Panc1 (cell line): ENCODE results near the gene PTH2. TPM values are rescaled to one million over a fixed set of nuclear protein-coding genes. Genes with fewer than 3 reads are reported as not detected.

Source experiments
- ATAC-seq: fragments of 200-7000 bp; cut with Tn5 transposase; 2 replicates; pipeline ENCODE4 v1.9.1; 2020; ENCODE audit warnings: mild to moderate bottlenecking, moderate library complexity
- BruUV-seq: library from RNA; stranded (reverse); fragments of 400-500 nt; replicated peaks from 2 replicates; lab custom pipeline; 2021; lab: Mats Ljungman, UMichigan
- CTCF ChIA-PET: fragments of 300-600 bp; sonication (Branson Sonifier 250); formaldehyde crosslinking; loops from one replicate; lab custom pipeline; 2022; ENCODE audit warnings: antibody characterized with exemption; lab: Charles Lee
- POLR2A ChIA-PET: fragments of 300-600 bp; sonication (Branson Sonifier 250); formaldehyde crosslinking; loops from one replicate; lab custom pipeline; 2022; ENCODE audit warnings: antibody characterized with exemption; lab: Charles Lee
- DNase-seq: peaks from one replicate; pipeline ENCODE4 v3.0.0-alpha.2; 2010; ENCODE audit warnings: low read depth, low spot score
- H3K27ac ChIP-seq: 2 replicates; pipeline ENCODE4 v1.5.1; 2011; ENCODE audit warnings: mild to moderate bottlenecking, low read length, inconsistent platforms
- H3K27me3 ChIP-seq: fragments of 200-500 bp; sonication (Bioruptor generic); 2 replicates; pipeline ENCODE4 v1.6.0; 2014; ENCODE audit warnings: low read length, inconsistent platforms; ENCODE audit not compliant: control insufficient read depth, insufficient read depth
- H3K36me3 ChIP-seq: fragments of 200-500 bp; sonication (Bioruptor generic); 2 replicates; pipeline ENCODE4 v1.5.1; 2014; ENCODE audit warnings: inconsistent platforms, mild to moderate bottlenecking, low read length, moderate library complexity; ENCODE audit not compliant: control insufficient read depth, insufficient read depth
- H3K4me1 ChIP-seq: 2 replicates; pipeline ENCODE4 v1.5.1; 2011; ENCODE audit warnings: inconsistent platforms, mild to moderate bottlenecking, low read length, moderate library complexity; ENCODE audit not compliant: control insufficient read depth, insufficient read depth
- H3K4me3 ChIP-seq, 2 experiments: 2 replicates each; pipeline ENCODE4 v1.5.1; 2011 to 2012; ENCODE audit warnings: low read depth in 2 of 2, low read length in 2 of 2, mild to moderate bottlenecking in 2 of 2, inconsistent platforms in 1 of 2, moderate library complexity in 1 of 2
- H3K9me3 ChIP-seq: fragments of 200-500 bp; sonication (Bioruptor generic); 2 replicates; pipeline ENCODE4 v1.5.1; 2014; ENCODE audit warnings: low read depth, mild to moderate bottlenecking, inconsistent platforms, low read length, moderate library complexity; ENCODE audit not compliant: control insufficient read depth, insufficient read depth
- POLR2AphosphoS5 ChIP-seq: IDR thresholded peaks from 2 replicates; pipeline ENCODE4 v1.6.1; 2012; ENCODE audit warnings: mild to moderate bottlenecking, low read depth, low read length, moderate library complexity
- REST ChIP-seq, 2 experiments: IDR thresholded peaks; 2 replicates each; pipeline ENCODE4 v1.6.1; 2011 to 2012; ENCODE audit warnings: low read depth in 2 of 2, control low read depth in 1 of 2, low read length in 1 of 2, mild to moderate bottlenecking in 1 of 2, moderate library complexity in 1 of 2; ENCODE audit not compliant: insufficient read depth in 1 of 2
- SIN3A ChIP-seq: IDR thresholded peaks from 2 replicates; pipeline ENCODE4 v1.6.1; 2012; ENCODE audit warnings: low read depth, mild to moderate bottlenecking, low read length, moderate library complexity, borderline replicate concordance; ENCODE audit not compliant: insufficient read depth
- TCF7L2 ChIP-seq: IDR thresholded peaks from 2 replicates; pipeline ENCODE4 v1.6.1; 2011; ENCODE audit warnings: mild to moderate bottlenecking, low read depth, low read length, inconsistent platforms
- in situ Hi-C: cut with HindIII; loops from 2 replicates; pipeline ENCODE4 v1.10.0; 2016; ENCODE audit warnings: low sequenced_read_pairs, low pct_unique_long_range_greater_than_20kb
- intact Hi-C: fragments of 100-400 bp; cut with micrococcal nuclease; formaldehyde crosslinking; loops from one replicate; pipeline ENCODE4 v1.10.0; 2022; ENCODE audit not compliant: unreplicated experiment
- total RNA-seq: library from RNA; stranded (reverse); gene quantifications from one replicate; pipeline ENCODE4 v1.2.1, GENCODE V29; 2021; ENCODE audit not compliant: unreplicated experiment
- TF ChIP-seq, protein P1 (sequence below): fragments of 450-650 bp; IDR thresholded peaks from 2 replicates; pipeline ENCODE4 v1.5.1; 2017; ENCODE audit warnings: mild to moderate bottlenecking

PTH2 gene
- total RNA-seq, 1 experiment from 2014 or later, result not detected

GRCh38 chr19:49468746-49469447 lies 45.7 kb upstream of the PTH2 start:
- in situ Hi-C loops (no loop called here), intact Hi-C loops (no loop called here)
- no peaks in the 10 kb centered on the region for H3K27me3 ChIP-seq
- TF ChIP-seq TCF7L2 (no peak), SIN3A (no peak), REST (IDR thresholded peaks at IDR 0.05; ENCODE audit: insufficient read depth in 1 of 2, low read depth in 2 of 2, low read length in 1 of 2) (no peak), POLR2AphosphoS5 (no peak)
- TF ChIP-seq, protein P1, sequence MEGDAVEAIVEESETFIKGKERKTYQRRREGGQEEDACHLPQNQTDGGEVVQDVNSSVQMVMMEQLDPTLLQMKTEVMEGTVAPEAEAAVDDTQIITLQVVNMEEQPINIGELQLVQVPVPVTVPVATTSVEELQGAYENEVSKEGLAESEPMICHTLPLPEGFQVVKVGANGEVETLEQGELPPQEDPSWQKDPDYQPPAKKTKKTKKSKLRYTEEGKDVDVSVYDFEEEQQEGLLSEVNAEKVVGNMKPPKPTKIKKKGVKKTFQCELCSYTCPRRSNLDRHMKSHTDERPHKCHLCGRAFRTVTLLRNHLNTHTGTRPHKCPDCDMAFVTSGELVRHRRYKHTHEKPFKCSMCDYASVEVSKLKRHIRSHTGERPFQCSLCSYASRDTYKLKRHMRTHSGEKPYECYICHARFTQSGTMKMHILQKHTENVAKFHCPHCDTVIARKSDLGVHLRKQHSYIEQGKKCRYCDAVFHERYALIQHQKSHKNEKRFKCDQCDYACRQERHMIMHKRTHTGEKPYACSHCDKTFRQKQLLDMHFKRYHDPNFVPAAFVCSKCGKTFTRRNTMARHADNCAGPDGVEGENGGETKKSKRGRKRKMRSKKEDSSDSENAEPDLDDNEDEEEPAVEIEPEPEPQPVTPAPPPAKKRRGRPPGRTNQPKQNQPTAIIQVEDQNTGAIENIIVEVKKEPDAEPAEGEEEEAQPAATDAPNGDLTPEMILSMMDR, result no peak
- H3K4me1 ChIP-seq, result no peaks in the 10 kb centered on the region
- DNase-seq (no peak), ATAC-seq (0 out of 2 replicates have a peak, but pooled peaks have one; percentile 46)
- no peaks in the 10 kb centered on the region for H3K9me3 ChIP-seq
- no peak overlapping the region for H3K4me3 ChIP-seq
- H3K27ac ChIP-seq, result no peak overlapping the region
- no TSS peak for BruUV-seq
- CTCF ChIA-PET, result interaction anchor here (0.6 kb wide), 1 partner anchor 38 kb away, joined by 7 read pairs; no protein-coding TSS in a partner anchor
- no peaks in the 10 kb centered on the region for H3K36me3 ChIP-seq
- POLR2A ChIA-PET, result no interaction called here

GRCh38 chr19:49468199-49468598 lies 45.0 kb upstream of the PTH2 start:
- H3K27me3 ChIP-seq, result no peaks in the 10 kb centered on the region
- ATAC-seq, result no peak
- no TSS peak for BruUV-seq
- ChIA-PET POLR2A (no interaction called here), CTCF (no interaction called here)
- H3K27ac ChIP-seq, result no peak overlapping the region
- no peaks in the 10 kb centered on the region for H3K4me1 ChIP-seq
- no peaks in the 10 kb centered on the region for H3K9me3 ChIP-seq
- H3K36me3 ChIP-seq, result no peaks in the 10 kb centered on the region
- intact Hi-C loops, result no loop called here
- TF ChIP-seq SIN3A (no peak), TCF7L2 (no peak), POLR2AphosphoS5 (no peak), REST (IDR thresholded peaks at IDR 0.05; ENCODE audit: insufficient read depth in 1 of 2, low read depth in 2 of 2, low read length in 1 of 2) (no peak)
- TF ChIP-seq, protein P1, result no peak
- no peak overlapping the region for H3K4me3 ChIP-seq
- in situ Hi-C loops, result no loop called here
- no peak for DNase-seq
